ENCODE results near the gene NT5DC4.

DNA sequence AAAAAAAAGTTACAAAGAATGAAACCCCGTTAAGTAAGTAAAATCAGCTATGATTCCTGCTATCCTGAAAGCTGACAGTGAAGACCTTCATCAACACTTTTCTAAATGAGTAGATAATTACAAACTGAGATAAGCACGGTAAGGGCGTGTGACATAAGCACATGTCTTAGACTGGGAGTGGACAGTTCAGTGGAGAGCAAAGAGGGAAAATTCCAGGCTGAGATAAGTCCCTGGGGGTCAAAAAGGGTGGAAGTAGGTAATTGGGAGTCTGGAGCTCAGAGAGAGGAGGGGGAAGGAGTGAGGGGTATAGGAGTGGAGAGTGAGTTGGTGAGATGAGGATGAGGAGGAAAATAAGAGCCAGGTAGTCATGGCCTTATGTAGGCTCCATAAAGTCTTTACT is 67.8 kb downstream of the NT5DC4 start:
- no peak for TF ChIP-seq CTCF (IDR thresholded peaks at IDR 0.05)
- no peak for TF ChIP-seq EZH2 (IDR thresholded peaks at IDR 0.05)
- no peak for TF ChIP-seq EZH2phosphoT487 (IDR thresholded peaks at IDR 0.05)

All from neural progenitor cell (in vitro differentiated cells).